Lower leg skin (tissue), 3 donors: ENCODE results near the gene MAGI2.

Experiments used
- CTCF ChIP-seq, 3 donors: fragments of 450-650 bp; IDR thresholded peaks; one replicate each; pipeline ENCODE4 v1.5.1; 2016; ENCODE audit warnings: antibody characterized with exemption in 3 of 3, mild to moderate bottlenecking in 3 of 3, moderate library complexity in 2 of 3
- POLR2A ChIP-seq, 2 donors: fragments of 450-650 bp; IDR thresholded peaks; one replicate each; pipeline ENCODE4 v1.6.1; 2016 to 2017; ENCODE audit warnings: antibody characterized with exemption in 2 of 2, mild to moderate bottlenecking in 1 of 2, moderate library complexity in 1 of 2

- no peak for TF ChIP-seq CTCF (IDR thresholded peaks at IDR 0.05)
- no peak for TF ChIP-seq POLR2A (IDR thresholded peaks at IDR 0.05)
Measured at GRCh38 chr7:78317371-78317770, 1136.1 kb downstream of the MAGI2 start.
